Uterus (tissue), 4 donors: ENCODE data around the gene SKA2. TPM values are rescaled to one million over a fixed set of nuclear protein-coding genes. Genes with fewer than 3 reads are reported as not detected.
A peak's percentile ranks its signal among the peaks of the same experiment; 100 is the strongest.

Source experiments
- DNase-seq, 2 donors: peaks; one replicate each; pipeline ENCODE4 v3.0.0-alpha.2; 2019 to 2020
- H3K27ac ChIP-seq, 2 donors: fragments of 200-600 bp; sonication (generic); 1 replicate in 1 of 2; 2 replicates in 1 of 2; pipeline ENCODE4 v1.5.1; 2016 to 2018
- H3K27me3 ChIP-seq, 2 donors: fragments of 200-600 bp; sonication (generic); one replicate each; pipeline ENCODE4 v1.5.1; 2018 to 2019; ENCODE audit warnings: control low read depth in 1 of 2
- H3K36me3 ChIP-seq, 2 donors: fragments of 200-600 bp; sonication (generic); one replicate each; pipeline ENCODE4 v1.5.1; 2019; ENCODE audit warnings: control low read depth in 1 of 2
- H3K4me1 ChIP-seq, 2 donors: fragments of 200-600 bp; sonication (generic); one replicate each; pipeline ENCODE4 v1.5.1; 2018 to 2019; ENCODE audit warnings: control low read depth in 1 of 2
- H3K4me3 ChIP-seq, 2 donors: fragments of 200-600 bp; sonication (generic); 1 replicate in 1 of 2; 2 replicates in 1 of 2; pipeline ENCODE4 v1.5.1; 2018 to 2019; ENCODE audit warnings: mild to moderate bottlenecking in 1 of 2
- H3K9me3 ChIP-seq, 2 donors: fragments of 200-600 bp; sonication (generic); one replicate each; pipeline ENCODE4 v1.5.1; 2019; ENCODE audit warnings: control low read depth in 1 of 2
- POLR2A ChIP-seq, 2 donors: fragments of 450-650 bp; IDR thresholded peaks; one replicate each; pipeline ENCODE4 v1.6.1; 2016; ENCODE audit warnings: antibody characterized with exemption in 2 of 2, mild to moderate bottlenecking in 1 of 2, moderate library complexity in 1 of 2
- intact Hi-C: fragments of 100-400 bp; cut with DNase I; formaldehyde crosslinking; loops from one replicate; pipeline ENCODE4 v1.15.1; 2023; ENCODE audit warnings: low total_unique reads
- microRNA counts, 2 donors: library from miRNA; unstranded; fragments of <30 nt; microRNA quantifications; one replicate each; lab custom pipeline; 2016 to 2017
- microRNA-seq: library from miRNA; unstranded; fragments of <30 nt; microRNA quantifications from one replicate; pipeline ENCODE4, GENCODE V29; 2016; ENCODE audit warnings: borderline microRNAs expressed, borderline replicate concordance
- small RNA-seq: library from RNA; depleted of rRNA; stranded (forward); fragments of <200 nt; gene quantifications from one replicate; pipeline ENCODE3, GENCODE V24; 2016
- total RNA-seq, 4 donors: library from RNA; depleted of rRNA in 3 of 4; stranded (reverse); fragments of >200 nt in 3 of 4; gene quantifications; one replicate each; pipeline versions ENCODE4 v1.1.0 to v1.2.4, GENCODE V29; 2014 to 2023
- TF ChIP-seq, protein P1 (sequence below), 4 experiments: fragments of 200-600 bp in 2 of 4; fragments of 450-650 bp in 2 of 4; sonication (generic) in 2 of 4; IDR thresholded peaks; one replicate each; pipeline ENCODE4 v1.5.1; 2016 to 2019; ENCODE audit warnings: antibody characterized with exemption in 4 of 4, mild to moderate bottlenecking in 2 of 4, moderate library complexity in 1 of 4
- donor health status: DM: yes; HTN: yes; CAD: no.

SKA2 gene
- total RNA-seq, 4 donors from 2014 or later = 20.6 to 99.8 (median 33.0) TPM

DNA sequence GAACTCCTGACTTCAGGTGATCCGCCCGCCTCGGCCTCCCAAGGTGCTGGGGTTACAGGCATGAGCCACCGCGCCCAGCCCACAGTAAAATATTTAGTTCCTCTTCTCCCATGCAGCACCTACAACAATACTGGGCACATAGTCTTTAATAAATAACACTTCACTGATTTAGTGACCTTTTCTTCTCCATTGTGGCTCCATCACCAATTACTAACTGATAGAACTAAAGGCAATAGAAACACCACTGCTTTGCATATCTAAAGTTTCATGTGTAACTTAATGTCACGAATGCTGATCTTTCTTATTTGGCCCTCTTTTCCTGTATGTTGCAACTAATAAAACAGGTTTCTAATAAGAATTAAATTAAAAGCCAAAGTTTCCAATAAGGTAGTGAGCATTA lies 87.2 kb downstream of the SKA2 start:
- no peaks in the 10 kb centered on the region for H3K27me3 ChIP-seq
- no peak overlapping the region for H3K27ac ChIP-seq
- intact Hi-C loops = no loop called here
- TF ChIP-seq, protein P1, sequence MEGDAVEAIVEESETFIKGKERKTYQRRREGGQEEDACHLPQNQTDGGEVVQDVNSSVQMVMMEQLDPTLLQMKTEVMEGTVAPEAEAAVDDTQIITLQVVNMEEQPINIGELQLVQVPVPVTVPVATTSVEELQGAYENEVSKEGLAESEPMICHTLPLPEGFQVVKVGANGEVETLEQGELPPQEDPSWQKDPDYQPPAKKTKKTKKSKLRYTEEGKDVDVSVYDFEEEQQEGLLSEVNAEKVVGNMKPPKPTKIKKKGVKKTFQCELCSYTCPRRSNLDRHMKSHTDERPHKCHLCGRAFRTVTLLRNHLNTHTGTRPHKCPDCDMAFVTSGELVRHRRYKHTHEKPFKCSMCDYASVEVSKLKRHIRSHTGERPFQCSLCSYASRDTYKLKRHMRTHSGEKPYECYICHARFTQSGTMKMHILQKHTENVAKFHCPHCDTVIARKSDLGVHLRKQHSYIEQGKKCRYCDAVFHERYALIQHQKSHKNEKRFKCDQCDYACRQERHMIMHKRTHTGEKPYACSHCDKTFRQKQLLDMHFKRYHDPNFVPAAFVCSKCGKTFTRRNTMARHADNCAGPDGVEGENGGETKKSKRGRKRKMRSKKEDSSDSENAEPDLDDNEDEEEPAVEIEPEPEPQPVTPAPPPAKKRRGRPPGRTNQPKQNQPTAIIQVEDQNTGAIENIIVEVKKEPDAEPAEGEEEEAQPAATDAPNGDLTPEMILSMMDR (IDR thresholded peaks at IDR 0.05) = no peak
- TF ChIP-seq POLR2A (IDR thresholded peaks at IDR 0.05) = no peak
- no peaks in the 10 kb centered on the region for H3K9me3 ChIP-seq
- no peak for DNase-seq
- H3K36me3 ChIP-seq = no peaks in the 10 kb centered on the region
- H3K4me3 ChIP-seq = no peak overlapping the region
- H3K4me1 ChIP-seq = no peaks in the 10 kb centered on the region

DNA sequence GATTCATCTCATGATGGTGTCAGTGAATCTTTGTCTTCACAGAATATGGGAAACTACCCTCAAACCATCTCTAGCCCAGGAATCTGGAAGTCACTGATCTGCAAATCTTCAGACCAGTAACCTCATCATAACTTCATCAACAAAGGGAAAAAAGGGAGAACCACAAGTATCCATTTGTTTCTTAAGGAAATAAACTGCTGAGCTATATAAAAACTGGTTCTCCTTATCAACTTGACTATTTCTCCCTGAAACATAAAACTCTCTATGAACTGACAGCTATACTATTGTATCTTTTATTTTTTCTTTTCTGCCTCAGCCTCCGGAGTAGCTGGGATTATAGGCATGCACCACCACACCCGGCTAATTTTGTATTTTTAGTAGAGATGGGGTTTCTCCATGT lies 87.6 kb downstream of the SKA2 start:
- no peak overlapping the region for H3K27ac ChIP-seq
- H3K4me3 ChIP-seq = no peak overlapping the region
- H3K27me3 ChIP-seq = no peaks in the 10 kb centered on the region
- intact Hi-C loops = no loop called here
- H3K9me3 ChIP-seq = no peaks in the 10 kb centered on the region
- no peaks in the 10 kb centered on the region for H3K4me1 ChIP-seq
- H3K36me3 ChIP-seq = no peaks in the 10 kb centered on the region
- TF ChIP-seq POLR2A (IDR thresholded peaks at IDR 0.05) = no peak
- TF ChIP-seq, protein P1 (IDR thresholded peaks at IDR 0.05) = no peak
- no peak for DNase-seq

DNA sequence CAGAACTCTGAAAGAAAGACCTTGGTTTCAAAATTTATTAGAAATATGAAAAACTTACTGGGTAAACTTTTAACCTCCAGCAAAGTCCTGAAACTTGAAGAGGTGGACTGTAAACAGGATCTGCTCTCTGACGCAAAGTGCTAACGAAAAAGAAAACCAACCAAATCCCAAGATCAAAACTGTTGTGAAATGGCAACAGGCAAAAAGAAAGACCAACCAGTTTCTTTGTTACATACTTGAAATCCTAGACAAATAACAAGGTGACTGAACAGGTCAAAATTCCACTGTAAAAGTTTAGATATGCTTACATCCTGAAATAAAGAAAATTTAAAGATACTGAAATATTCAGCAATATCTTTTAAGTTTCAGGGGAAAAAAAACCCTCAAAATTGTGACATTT lies 92.5 kb downstream of the SKA2 start:
- H3K36me3 ChIP-seq = no peaks in the 10 kb centered on the region
- H3K4me1 ChIP-seq = no peaks in the 10 kb centered on the region

More for the DNA sequence above, 92.5 kb downstream of the SKA2 start:
- no peaks in the 10 kb centered on the region for H3K27me3 ChIP-seq
- H3K27ac ChIP-seq = no peak overlapping the region
- no peaks in the 10 kb centered on the region for H3K9me3 ChIP-seq
- intact Hi-C loops = no loop called here
- no peak for DNase-seq
- TF ChIP-seq, protein P1 (IDR thresholded peaks at IDR 0.05) = no peak
- no peak for TF ChIP-seq POLR2A (IDR thresholded peaks at IDR 0.05)
- H3K4me3 ChIP-seq = no peak overlapping the region

MicroRNAs within 50 kb of the gene (microRNA counts, 767-probe panel; counts per million panel counts)
- microRNA hsa-miR-301a-3p (lab: Ali Mortazavi, UCI) (5,033 to 5,598 counts per million in 2 donors), microRNA hsa-miR-454-3p (lab: Ali Mortazavi, UCI) (4,710 to 4,922 counts per million in 2 donors)

Small RNA genes lying within 50 kb of the gene (microRNA-seq; reads per million reads assigned to microRNA genes)
- gene MIR301A = 31.4 reads per million, percentile 37 among the genes with 10 or more reads in this experiment
- gene MIR454 = 492 reads per million, percentile 74 among the genes with 10 or more reads in this experiment

Small RNA genes lying within 50 kb of the gene (small RNA-seq; reads per million reads assigned to genes)
- gene MIR301A (4.8 reads per million, percentile 86 among the genes with 10 or more reads in this experiment), gene MIR454 (2.8 reads per million, percentile 80 among the genes with 10 or more reads in this experiment), gene RNU2-58P (not detected)

Other genes starting within 250 kb of the SKA2 start
- gene TRIM37, start 48.3 kb downstream of the SKA2 start, total RNA-seq = 10 to 100 TPM in 3 of 4 donors, 1 to 10 TPM in 1; 5.0 to 38.9 (median 21.4) TPM
- 1 to 10 TPM in 2 of 4 donors, under 1 TPM in 1, not detected in 1; 0.26 to 5.5 (median 1.6) TPM for gene PRR11, start 560 bp upstream of the SKA2 start, total RNA-seq
- gene SMG8, start 54.8 kb upstream of the SKA2 start, total RNA-seq = 10 to 100 TPM in 3 of 4 donors, 1 to 10 TPM in 1; 2.6 to 22.2 (median 13.1) TPM
- gene GDPD1, start 65.3 kb upstream of the SKA2 start, total RNA-seq = 1 to 10 TPM in 2 of 4 donors, under 1 TPM in 2; 0.51 to 1.9 (median 1.2) TPM
- gene YPEL2, start 176.5 kb upstream of the SKA2 start, total RNA-seq = 10 to 100 TPM; 21.2 to 91.7 (median 25.0) TPM